HepG2 (cell line): ENCODE measurements around the gene GUCA2B. TPM values are rescaled to one million over a fixed set of nuclear protein-coding genes. Genes with fewer than 3 reads are reported as not detected.

Experiments
- ATF4 ChIP-seq, 2 experiments: fragments of 450-650 bp in 1 of 2; sonication (generic) in 1 of 2; formaldehyde crosslinking; IDR thresholded peaks; 2 replicates each; pipeline versions ENCODE4 v1.5.0 to v1.8.0; 2020 to 2022; ENCODE audit warnings: mild to moderate bottlenecking in 1 of 2, missing genetic modification reagents in 1 of 2
- CEBPB ChIP-seq: IDR thresholded peaks from 2 replicates; pipeline ENCODE4 v1.6.1; 2011; ENCODE audit warnings: low read depth, low read length, improper control_type of control experiment, borderline replicate concordance
- CEBPG ChIP-seq: IDR thresholded peaks from 2 replicates; pipeline ENCODE4 v1.6.1; 2016
- CREB1 ChIP-seq, 2 experiments: fragments of 450-650 bp in 1 of 2; IDR thresholded peaks; 2 replicates each; pipeline ENCODE4 v1.6.1; 2016 to 2017; ENCODE audit warnings: control low read depth in 1 of 2, mild to moderate bottlenecking in 1 of 2, missing compliant biosample characterization in 1 of 2, missing genetic modification characterization in 1 of 2
- CTCF ChIP-seq: sonication (generic); formaldehyde crosslinking; IDR thresholded peaks from 2 replicates; pipeline ENCODE4 v1.5.0; 2020; ENCODE audit warnings: mild to moderate bottlenecking, missing genetic modification reagents, moderate library complexity
- ERF ChIP-seq: IDR thresholded peaks from 2 replicates; pipeline ENCODE4 v1.6.1; 2018; ENCODE audit warnings: missing biosample characterization, missing genetic modification reagents
- GATAD2A ChIP-seq: IDR thresholded peaks from 2 replicates; pipeline ENCODE4 v1.6.1; 2016
- IRF2 ChIP-seq: IDR thresholded peaks from 2 replicates; pipeline ENCODE4 v1.6.1; 2018; ENCODE audit warnings: missing genetic modification reagents, missing compliant biosample characterization
- MAFG ChIP-seq: sonication (generic); formaldehyde crosslinking; IDR thresholded peaks from 2 replicates; pipeline ENCODE4 v1.5.1; 2020; ENCODE audit warnings: mild to moderate bottlenecking, missing genetic modification reagents
- RAD21 ChIP-seq: fragments of 450-650 bp; formaldehyde crosslinking; IDR thresholded peaks from 2 replicates; pipeline ENCODE4 v1.5.0; 2020; ENCODE audit warnings: mild to moderate bottlenecking
- SALL1 ChIP-seq: sonication (generic); formaldehyde crosslinking; IDR thresholded peaks from 2 replicates; pipeline ENCODE4 v1.8.0; 2022; ENCODE audit warnings: mild to moderate bottlenecking, missing genetic modification reagents
- SKIL ChIP-seq: sonication (generic); formaldehyde crosslinking; IDR thresholded peaks from 2 replicates; pipeline ENCODE4 v1.8.0; 2022; ENCODE audit warnings: missing genetic modification reagents, mild to moderate bottlenecking, moderate library complexity, borderline replicate concordance
- TBX3 ChIP-seq: fragments of 450-650 bp; IDR thresholded peaks from 2 replicates; pipeline ENCODE4 v1.6.1; 2017; ENCODE audit warnings: antibody characterized with exemption, mild to moderate bottlenecking, inconsistent platforms, borderline replicate concordance
- ZEB1 ChIP-seq: IDR thresholded peaks from 2 replicates; pipeline ENCODE4 v1.6.1; 2012; ENCODE audit warnings: mild to moderate bottlenecking, low read depth, inconsistent platforms; ENCODE audit not compliant: insufficient replicate concordance
- ZNF30 ChIP-seq: sonication (generic); formaldehyde crosslinking; IDR thresholded peaks from 2 replicates; pipeline ENCODE4 v1.5.0; 2020; ENCODE audit warnings: mild to moderate bottlenecking, missing genetic modification reagents
- ZNF337 ChIP-seq: sonication (generic); formaldehyde crosslinking; IDR thresholded peaks from 2 replicates; pipeline ENCODE4 v1.5.1; 2020; ENCODE audit warnings: missing genetic modification reagents, low read depth, mild to moderate bottlenecking, borderline replicate concordance
- ZNF556 ChIP-seq: sonication (generic); formaldehyde crosslinking; IDR thresholded peaks from 2 replicates; pipeline ENCODE4 v1.4.0; 2020; ENCODE audit warnings: mild to moderate bottlenecking, missing genetic modification reagents, borderline replicate concordance
- ZNF576 ChIP-seq: sonication (generic); formaldehyde crosslinking; IDR thresholded peaks from 2 replicates; pipeline ENCODE4 v1.4.0; 2020; ENCODE audit warnings: mild to moderate bottlenecking, missing genetic modification reagents
- ZNF614 ChIP-seq: IDR thresholded peaks from 2 replicates; pipeline ENCODE4 v1.6.1; 2018; ENCODE audit warnings: missing biosample characterization, missing genetic modification reagents, inconsistent platforms, borderline replicate concordance
- ZNF687 ChIP-seq: sonication (generic); formaldehyde crosslinking; IDR thresholded peaks from 2 replicates; pipeline ENCODE4 v1.5.1; 2020; ENCODE audit warnings: mild to moderate bottlenecking, missing genetic modification reagents, moderate library complexity
- polyA plus RNA-seq, 8 experiments: library from polyadenylated mRNA; depleted of rRNA in 3 of 8; stranded (reverse) in 7 of 8; unstranded in 1 of 8; fragments of >200 nt; fragmentation: Illumina TruSeq in 4 of 8; extraction: Trizol in 4 of 8; gene quantifications; 2 replicates each; pipeline versions ENCODE4 v1.2.1 to v1.2.3, GENCODE V29; 2011 to 2016; ENCODE audit warnings: low read depth in 4 of 8, missing spikeins in 1 of 8, mixed read lengths in 1 of 8; ENCODE audit not compliant: insufficient read depth in 1 of 8
- total RNA-seq, 5 experiments: library from RNA; depleted of rRNA; stranded (reverse); fragments of >200 nt; fragmentation: Illumina TruSeq; extraction: Trizol; gene quantifications; 2 replicates each; pipeline ENCODE4 v1.2.3, GENCODE V29; 2016; ENCODE audit warnings: low read depth in 1 of 5

Gene GUCA2B
- total and polyA plus RNA-seq, 2 of the 13 experiments (the other 11 are each of a cell fraction or from before 2014, with no cell fraction given), result not detected

- TF ChIP-seq SALL1 (CRISPR knock-in tag) (peak; percentile 50; the same call in 1 of the 2 replicates), ZEB1 (peak; percentile 95), RAD21 (CRISPR knock-in tag) (peak; percentile 80), TBX3 (peak; percentile 58; the same call in 1 of the 2 replicates), CTCF (CRISPR knock-in tag) (peak; percentile 95), CREB1 (IDR thresholded peaks at IDR 0.05) (no peak), CREB1 (CRISPR knock-in tag; IDR thresholded peaks at IDR 0.05) (peak; percentile 45; the same call in 1 of the 2 replicates), MAFG (no peak), IRF2 (CRISPR knock-in tag) (0 out of 2 replicates have a peak, but pooled peaks have one; percentile 17), ZNF614 (CRISPR knock-in tag) (peak; percentile 39; the same call in 1 of the 2 replicates), ERF (0 out of 2 replicates have a peak, but pooled peaks have one; percentile 25), CEBPB (peak; percentile 75), CEBPG (CRISPR knock-in tag) (peak; percentile 78), SKIL (CRISPR knock-in tag) (peak; percentile 26; the same call in 1 of the 2 replicates), ZNF576 (CRISPR knock-in tag) (no peak), ZNF30 (CRISPR knock-in tag) (no peak), ATF4 (CRISPR knock-in tag; IDR thresholded peaks at IDR 0.05) (peak in 1 of 2 experiments; percentile 50; a peak in 1 of 4 replicates), ZNF687 (CRISPR knock-in tag) (0 out of 2 replicates have a peak, but pooled peaks have one; percentile 30), ZNF556 (CRISPR knock-in tag) (no peak; the same call in 1 of the 2 replicates), ZNF337 (no peak), GATAD2A (CRISPR knock-in tag) (peak; percentile 48; the same call in 1 of the 2 replicates)
These were observed 6.4 kb upstream of the GUCA2B start (continued) for GRCh38 chr1:42146626-42147320.
